NT2/D1 (cell line): ENCODE results near the gene TBX1.

Experiments used
- SUZ12 ChIP-seq: IDR thresholded peaks from 2 replicates; pipeline ENCODE4 v1.6.1; 2011; ENCODE audit not compliant: insufficient read length, insufficient read depth; ENCODE audit errors: extremely low read depth
- ZNF274 ChIP-seq: IDR thresholded peaks from 2 replicates; pipeline ENCODE4 v1.6.1; 2011; ENCODE audit warnings: mild to moderate bottlenecking, low read depth, low read length

- TF ChIP-seq SUZ12: no peak
- no peak for TF ChIP-seq ZNF274
Measured at GRCh38 chr22:19772673-19773469, 12.3 kb downstream of the TBX1 start.
